Measurements from ENCODE around the gene PACS2.
"Not testable (repeated sequence)": the region's sequence is repeated elsewhere in the genome, so short reads cannot be mapped to it uniquely, and the experiment has no call there.

The PACS2 gene

GRCh38 chr14:105287249-105288102 is 27.1 kb upstream of the PACS2 start:
- Histone ChIP-seq H3K4me3 (replicated peaks; ENCODE audit: insufficient read depth, low read length) (no peak overlapping the region), H3K27me3 (ENCODE audit: insufficient read depth, poor library complexity, severe bottlenecking) (no peaks in the 10 kb centered on the region), H3K27ac (replicated peaks) (no peak overlapping the region)
- no peak for TF ChIP-seq SPI1 (IDR thresholded peaks at IDR 0.05; ENCODE audit: borderline replicate concordance, low read depth)
- no peak for TF ChIP-seq GABPA (IDR thresholded peaks at IDR 0.05; ENCODE audit: low read depth)
- TF ChIP-seq POLR2AphosphoS5 (IDR thresholded peaks at IDR 0.05; ENCODE audit: low read depth), result no peak
- no peak for TF ChIP-seq REST (IDR thresholded peaks at IDR 0.05; ENCODE audit: insufficient replicate concordance, low read depth)
- no peak for TF ChIP-seq CTCF (IDR thresholded peaks at IDR 0.05; ENCODE audit: insufficient read depth, low read length)
- no peak for DNase-seq (ENCODE audit: low read depth in 1 of 2, low spot score in 1 of 2)

- H3K27ac ChIP-seq (replicated peaks); H3K27me3 ChIP-seq (ENCODE audit: insufficient read depth, poor library complexity, severe bottlenecking); H3K4me3 ChIP-seq (replicated peaks; ENCODE audit: insufficient read depth, low read length); DNase-seq (ENCODE audit: low read depth in 1 of 2, low spot score in 1 of 2): not testable (repeated sequence)
Observed at GRCh38 chr14:105288936-105289335, 25.6 kb upstream of the PACS2 start.

GRCh38 chr14:105290621-105291346 is 23.8 kb upstream of the PACS2 start:
- peak overlapping the region; percentile 64 for H3K27ac ChIP-seq (replicated peaks)
- TF ChIP-seq POLR2AphosphoS5 (IDR thresholded peaks at IDR 0.05; ENCODE audit: low read depth) (peak; percentile 97), REST (IDR thresholded peaks at IDR 0.05; ENCODE audit: insufficient replicate concordance, low read depth) (no peak)
- DNase-seq (ENCODE audit: low read depth in 1 of 2, low spot score in 1 of 2), result peak; percentile 44 to 77
- H3K27me3 ChIP-seq (ENCODE audit: insufficient read depth, poor library complexity, severe bottlenecking), result no peaks in the 10 kb centered on the region
- no peak overlapping the region for H3K4me3 ChIP-seq (replicated peaks; ENCODE audit: insufficient read depth, low read length)

GRCh38 chr14:105292826-105293711 is 21.5 kb upstream of the PACS2 start:
- peak in 1 of 2 experiments; percentile 76 for DNase-seq (ENCODE audit: low read depth in 1 of 2, low spot score in 1 of 2)
- Histone ChIP-seq H3K27ac (replicated peaks) (peak overlapping the region; percentile 64), H3K27me3 (ENCODE audit: insufficient read depth, poor library complexity, severe bottlenecking) (no peaks in the 10 kb centered on the region), H3K4me3 (replicated peaks; ENCODE audit: insufficient read depth, low read length) (no peak overlapping the region)
- TF ChIP-seq SPI1 (IDR thresholded peaks at IDR 0.05; ENCODE audit: borderline replicate concordance, low read depth), result peak; percentile 44; the same call in 1 of the 2 replicates
- TF ChIP-seq POLR2AphosphoS5 (IDR thresholded peaks at IDR 0.05; ENCODE audit: low read depth), result peak; percentile 56; the same call in 1 of the 2 replicates
- TF ChIP-seq CTCF (IDR thresholded peaks at IDR 0.05; ENCODE audit: insufficient read depth, low read length), result no peak

Measured in HL-60 (cell line).